GM23338 (cell line): Measurements from ENCODE around the gene MTHFS. TPM values are rescaled to one million over a fixed set of nuclear protein-coding genes. Genes with fewer than 3 reads are reported as not detected.

Experiments used
- ATAC-seq: fragments of 200-7000 bp; cut with Tn5 transposase; 3 replicates; pipeline ENCODE4 v1.9.1; 2020
- DNase-seq: peaks from one replicate; pipeline ENCODE4 v3.0.0-alpha.2; 2015; ENCODE audit warnings: low spot score
- H2AFZ ChIP-seq: fragments of 200-600 bp; sonication (generic); 2 replicates; pipeline ENCODE4 v1.8.0; 2016; ENCODE audit warnings: antibody characterized with exemption, mild to moderate bottlenecking, moderate library complexity
- H3F3A ChIP-seq: fragments of 200-600 bp; sonication (generic); replicated peaks from 2 replicates; pipeline ENCODE4 v1.8.0; 2017; ENCODE audit warnings: antibody characterized with exemption, mixed run types, low read depth
- H3K27ac ChIP-seq: fragments of 200-600 bp; sonication (generic); 2 replicates; pipeline ENCODE4 v1.6.1; 2016; ENCODE audit warnings: low read depth
- H3K27me3 ChIP-seq: fragments of 200-600 bp; sonication (generic); 2 replicates; pipeline ENCODE4 v1.8.0; 2016; ENCODE audit warnings: mild to moderate bottlenecking, mixed run types, moderate library complexity; ENCODE audit not compliant: insufficient read depth
- H3K36me3 ChIP-seq: fragments of 200-600 bp; sonication (generic); 2 replicates; pipeline ENCODE4 v1.8.0; 2016; ENCODE audit warnings: mild to moderate bottlenecking; ENCODE audit not compliant: insufficient read depth
- H3K4me1 ChIP-seq: fragments of 200-600 bp; sonication (generic); 2 replicates; pipeline ENCODE4 v1.8.0; 2016; ENCODE audit warnings: mild to moderate bottlenecking, moderate library complexity; ENCODE audit not compliant: insufficient read depth
- H3K4me2 ChIP-seq: fragments of 200-600 bp; sonication (generic); 2 replicates; pipeline ENCODE4 v1.7.1; 2017; ENCODE audit warnings: mixed run types
- H3K4me3 ChIP-seq: fragments of 200-600 bp; sonication (generic); 2 replicates; pipeline ENCODE4 v1.6.1; 2016; ENCODE audit warnings: mixed run types
- H3K79me2 ChIP-seq: fragments of 200-600 bp; sonication (generic); replicated peaks from 2 replicates; pipeline ENCODE4 v1.8.0; 2017; ENCODE audit warnings: mild to moderate bottlenecking; ENCODE audit not compliant: insufficient read depth
- H3K9me2 ChIP-seq: fragments of 200-600 bp; sonication (generic); 2 replicates; pipeline ENCODE4 v1.8.0; 2017; ENCODE audit not compliant: insufficient read depth
- H4K20me1 ChIP-seq: fragments of 200-600 bp; sonication (generic); replicated peaks from 2 replicates; pipeline ENCODE4 v1.8.0; 2017; ENCODE audit warnings: mild to moderate bottlenecking; ENCODE audit not compliant: insufficient read depth
- H3K27ac Mint-ChIP-seq: 2 replicates; pipeline ENCODE4 v1.8.0; 2020; ENCODE audit warnings: inconsistent platforms, mild to moderate bottlenecking, moderate library complexity, mixed read lengths
- H3K27me3 Mint-ChIP-seq: 3 replicates; pipeline ENCODE4 v1.8.0; 2022; ENCODE audit warnings: low read depth, mild to moderate bottlenecking, moderate library complexity, mixed read lengths, inconsistent platforms; ENCODE audit not compliant: insufficient read depth, poor library complexity
- H3K36me3 Mint-ChIP-seq: 3 replicates; pipeline ENCODE4 v1.8.0; 2021; ENCODE audit warnings: low read depth, mild to moderate bottlenecking, inconsistent platforms, moderate library complexity, mixed read lengths
- H3K4me1 Mint-ChIP-seq: 3 replicates; pipeline ENCODE4 v1.8.0; 2020; ENCODE audit warnings: mild to moderate bottlenecking, inconsistent platforms, mixed read lengths
- H3K4me3 Mint-ChIP-seq: 3 replicates; pipeline ENCODE4 v1.8.0; 2021; ENCODE audit warnings: moderate library complexity, mild to moderate bottlenecking, inconsistent platforms, mixed read lengths
- H3K9me3 Mint-ChIP-seq: 3 replicates; pipeline ENCODE4 v1.8.0; 2020; ENCODE audit warnings: moderate library complexity, mild to moderate bottlenecking, inconsistent platforms, mixed read lengths
- CREB1 ChIP-seq: fragments of 250-450 bp; sonication (Bioruptor Pico); IDR thresholded peaks from 2 replicates; pipeline ENCODE4 v1.5.0; 2020; ENCODE audit warnings: low read depth, mild to moderate bottlenecking, moderate library complexity
- CTCF ChIP-seq, 2 experiments: fragments of 200-600 bp in 1 of 2; sonication (generic) in 1 of 2; conservative IDR thresholded peaks; 2 replicates each; pipeline versions ENCODE4 v1.5.1 to v1.6.1; 2016 to 2017; ENCODE audit warnings: antibody characterized with exemption in 2 of 2, low read depth in 2 of 2, mild to moderate bottlenecking in 2 of 2, moderate library complexity in 1 of 2
- ETS1 ChIP-seq: IDR thresholded peaks from 2 replicates; pipeline ENCODE4 v1.6.1; 2016; ENCODE audit warnings: antibody characterized with exemption
- EZH2 ChIP-seq: fragments of 200-600 bp; sonication (generic); IDR thresholded peaks from one replicate; pipeline ENCODE4 v1.8.0; 2017; ENCODE audit warnings: antibody characterized with exemption, mild to moderate bottlenecking, low read depth; ENCODE audit not compliant: unreplicated experiment
- EZH2phosphoT487 ChIP-seq: fragments of 200-600 bp; sonication (generic); IDR thresholded peaks from one replicate; pipeline ENCODE4 v1.8.1; 2018; ENCODE audit warnings: antibody characterized with exemption; ENCODE audit not compliant: unreplicated experiment
- JUNB ChIP-seq: IDR thresholded peaks from one replicate; pipeline ENCODE4 v1.6.1; 2016; ENCODE audit warnings: antibody characterized with exemption; ENCODE audit not compliant: unreplicated experiment
- NANOG ChIP-seq: IDR thresholded peaks from 2 replicates; pipeline ENCODE4 v1.6.1; 2016; ENCODE audit warnings: antibody characterized with exemption, borderline replicate concordance
- POLR2AphosphoS5 ChIP-seq: IDR thresholded peaks from 2 replicates; pipeline ENCODE4 v1.6.1; 2016; ENCODE audit warnings: antibody characterized with exemption, low read depth
- REST ChIP-seq: IDR thresholded peaks from one replicate; pipeline ENCODE4 v1.6.1; 2018; ENCODE audit warnings: antibody characterized with exemption; ENCODE audit not compliant: unreplicated experiment
- STAT1 ChIP-seq: IDR thresholded peaks from one replicate; pipeline ENCODE4 v1.6.1; 2016; ENCODE audit warnings: antibody characterized with exemption; ENCODE audit not compliant: unreplicated experiment
- ZNF114 ChIP-seq: fragments of 250-450 bp; sonication (Bioruptor Pico); IDR thresholded peaks from 2 replicates; pipeline ENCODE4 v1.5.0; 2020; ENCODE audit warnings: mild to moderate bottlenecking, moderate library complexity
- ZNF331 ChIP-seq: fragments of 250-450 bp; sonication (Bioruptor Pico); IDR thresholded peaks from 2 replicates; pipeline ENCODE4 v1.5.0; 2020; ENCODE audit warnings: low read depth, mild to moderate bottlenecking, moderate library complexity
- ZNF462 ChIP-seq: fragments of 250-450 bp; sonication (Bioruptor Pico); IDR thresholded peaks from 2 replicates; pipeline ENCODE4 v1.5.0; 2020; ENCODE audit warnings: mild to moderate bottlenecking, moderate library complexity
- polyA plus RNA-seq: library from polyadenylated mRNA; unstranded; fragments of >200 nt; fragmentation: Nextera tagmentation; extraction: Ambion mirVana; gene quantifications from 2 replicates; pipeline ENCODE4 v1.2.1, GENCODE V29; 2016
- total RNA-seq: library from RNA; depleted of rRNA; stranded (reverse); fragments of >200 nt; shearing (Covaris generic); gene quantifications from 2 replicates; pipeline ENCODE4 v1.2.3, GENCODE V29; 2014

The MTHFS gene
- total and polyA plus RNA-seq, 2 experiments from 2014 or later = 33.2 to 62.0 TPM

- H3K4me2 ChIP-seq = no peak overlapping the region
- H3F3A ChIP-seq = no peaks in the 10 kb centered on the region
- H2AFZ ChIP-seq = no peak overlapping the region
- H3K9me2 ChIP-seq = no peaks in the 10 kb centered on the region; the same call in 1 of the 2 replicates
- H3K27me3 ChIP-seq = no peaks in the 10 kb centered on the region
- H3K9me3 Mint-ChIP-seq = peaks cover 23% of the 10 kb centered on the region
- H3K27me3 Mint-ChIP-seq = peaks cover 6% of the 10 kb centered on the region
- H3K79me2 ChIP-seq = no peaks in the 10 kb centered on the region
- ATAC-seq (no peak), DNase-seq (no peak)
- H3K4me3 Mint-ChIP-seq = no peak overlapping the region
- H3K4me1 Mint-ChIP-seq = peaks cover 18% of the 10 kb centered on the region
- no peak overlapping the region for H3K4me3 ChIP-seq
- no peak overlapping the region for H3K27ac Mint-ChIP-seq
- H3K36me3 ChIP-seq = peaks cover 4% of the 10 kb centered on the region; the same call in 1 of the 2 replicates
- H3K4me1 ChIP-seq = peaks cover 11% of the 10 kb centered on the region
- H3K27ac ChIP-seq = no peak overlapping the region
- TF ChIP-seq ETS1 (no peak), CREB1 (no peak), ZNF331 (CRISPR knock-in tag) (no peak), STAT1 (no peak), ZNF462 (CRISPR knock-in tag) (no peak), POLR2AphosphoS5 (no peak), EZH2phosphoT487 (no peak), EZH2 (no peak), CTCF (conservative IDR thresholded peaks at IDR 0.05; ENCODE audit: low read depth in 2 of 2) (no peak), ZNF114 (CRISPR knock-in tag) (no peak), JUNB (no peak), NANOG (no peak), REST (no peak)
- H4K20me1 ChIP-seq = no peaks in the 10 kb centered on the region
- peaks cover 23% of the 10 kb centered on the region for H3K36me3 Mint-ChIP-seq
Measured at GRCh38 chr15:79816571-79816970, 80.2 kb downstream of the MTHFS start.
